Choroid plexus epithelial cell (primary cell): Measurements from ENCODE around the gene ATXN7.
A peak's percentile ranks its signal among the peaks of the same experiment; 100 is the strongest.

Experiments
- DNase-seq: peaks from one replicate; pipeline ENCODE4 v3.0.0-alpha.2; 2010; ENCODE audit warnings: low read depth
- H3K4me3 ChIP-seq: 2 replicates; pipeline ENCODE4 v1.5.1; 2011; ENCODE audit warnings: low read depth, mild to moderate bottlenecking, control low read depth, low read length, moderate library complexity
- CTCF ChIP-seq: conservative IDR thresholded peaks from 2 replicates; pipeline ENCODE4 v1.5.1; 2011; ENCODE audit warnings: low read depth, mild to moderate bottlenecking, control low read depth, inconsistent platforms, low read length, moderate library complexity

The ATXN7 gene

DNA sequence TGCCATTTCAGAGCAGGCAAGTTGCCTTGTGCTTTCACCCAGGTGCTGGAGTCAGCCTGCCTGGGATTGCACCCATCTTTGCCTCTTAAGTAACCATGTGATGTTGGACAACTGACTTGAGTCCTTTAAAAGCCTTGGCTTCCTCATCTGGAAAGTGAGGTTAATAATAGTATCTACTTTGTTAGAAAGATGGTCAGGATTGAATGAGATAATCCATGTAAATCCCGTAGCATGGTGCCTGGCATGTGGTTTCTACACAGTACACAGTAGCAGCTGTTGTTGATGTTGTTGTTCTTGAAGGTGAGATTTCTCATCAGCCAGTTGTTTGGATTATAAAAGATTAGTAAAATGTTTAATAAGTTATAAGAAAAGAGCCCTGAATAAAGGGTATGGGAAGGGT is 110.8 kb downstream of the ATXN7 start:
- H3K4me3 ChIP-seq: no peak overlapping the region
- no peak for DNase-seq
- TF ChIP-seq CTCF: no peak

DNA sequence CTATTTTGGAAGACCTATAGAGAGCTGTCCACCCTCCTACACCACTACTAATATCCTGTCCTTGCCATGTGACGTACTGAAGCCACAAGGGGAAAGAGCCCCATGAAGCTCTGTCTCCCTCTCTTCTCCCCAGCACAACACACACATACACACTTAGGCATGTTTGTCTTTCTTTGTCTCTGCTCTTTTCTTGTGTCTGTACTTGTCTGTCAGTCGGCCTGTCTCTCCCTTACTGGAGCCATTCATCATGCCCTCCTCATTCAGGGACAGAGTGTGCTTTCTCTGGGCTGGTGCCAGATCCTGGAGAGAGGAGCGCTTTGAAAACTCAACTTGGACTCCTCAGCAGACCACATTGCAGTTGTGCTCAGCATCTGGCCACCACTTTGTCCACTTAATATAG is 112.1 kb downstream of the ATXN7 start:
- TF ChIP-seq CTCF: no peak
- DNase-seq: peak; percentile 86
- H3K4me3 ChIP-seq: no peak overlapping the region

DNA sequence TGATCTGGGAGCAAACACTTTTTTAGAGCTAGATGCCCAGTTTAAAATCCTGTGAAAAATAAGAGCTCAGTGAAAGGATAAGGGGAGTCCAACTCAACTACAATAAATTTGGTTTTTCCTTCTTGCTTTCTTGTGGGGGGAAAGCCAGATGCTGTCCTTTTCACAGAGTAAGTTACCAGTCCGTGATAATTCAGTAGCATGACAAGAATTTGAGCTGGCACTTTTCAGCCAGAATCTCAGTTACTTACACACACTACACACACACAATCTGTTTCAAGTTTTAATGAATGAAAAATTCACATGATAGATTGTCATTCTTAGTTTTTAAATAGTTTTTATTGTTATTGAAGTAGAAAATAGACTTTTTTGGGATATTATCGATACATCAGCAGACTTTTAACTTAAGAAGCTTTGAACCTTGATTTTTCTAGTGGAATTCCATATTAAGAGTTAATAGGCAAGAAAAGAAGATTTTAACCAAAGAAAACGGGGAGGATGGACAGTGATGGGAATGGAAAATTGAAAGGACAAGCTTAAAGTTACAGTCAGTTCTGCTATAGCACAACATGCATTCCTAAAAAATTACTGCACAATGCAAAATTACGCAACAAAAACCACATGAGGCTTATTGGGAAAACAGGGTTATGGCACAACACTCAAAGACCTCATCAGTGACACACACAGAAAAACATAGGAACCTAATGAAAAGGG is 112.6 kb downstream of the ATXN7 start:
- no peak overlapping the region for H3K4me3 ChIP-seq
- DNase-seq: peak; percentile 98
- no peak for TF ChIP-seq CTCF

GRCh38 chr3:63976872-63977200 is 113.2 kb downstream of the ATXN7 start:
- no peak overlapping the region for H3K4me3 ChIP-seq
- DNase-seq: no peak
- TF ChIP-seq CTCF: no peak

DNA sequence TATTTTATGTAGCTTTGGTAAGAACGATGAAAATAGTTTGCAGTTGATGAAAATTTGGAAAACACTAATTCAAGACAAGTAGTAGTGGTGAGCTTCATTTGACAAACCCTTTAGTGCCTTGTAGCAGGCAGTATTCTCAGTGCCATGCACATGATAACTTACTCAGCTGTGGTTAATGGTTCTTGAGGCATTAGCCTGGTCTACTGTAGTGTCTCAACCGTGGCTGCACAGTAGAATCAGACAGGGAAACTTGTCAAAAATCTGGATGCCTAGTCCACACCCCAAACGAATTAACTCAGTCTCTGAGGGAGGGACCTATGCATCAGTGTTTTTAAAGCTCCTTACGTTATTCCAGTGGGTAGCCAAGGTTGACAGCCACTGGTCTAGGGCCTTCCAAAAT is 114.2 kb downstream of the ATXN7 start:
- no peak overlapping the region for H3K4me3 ChIP-seq
- no peak for DNase-seq
- no peak for TF ChIP-seq CTCF

DNA sequence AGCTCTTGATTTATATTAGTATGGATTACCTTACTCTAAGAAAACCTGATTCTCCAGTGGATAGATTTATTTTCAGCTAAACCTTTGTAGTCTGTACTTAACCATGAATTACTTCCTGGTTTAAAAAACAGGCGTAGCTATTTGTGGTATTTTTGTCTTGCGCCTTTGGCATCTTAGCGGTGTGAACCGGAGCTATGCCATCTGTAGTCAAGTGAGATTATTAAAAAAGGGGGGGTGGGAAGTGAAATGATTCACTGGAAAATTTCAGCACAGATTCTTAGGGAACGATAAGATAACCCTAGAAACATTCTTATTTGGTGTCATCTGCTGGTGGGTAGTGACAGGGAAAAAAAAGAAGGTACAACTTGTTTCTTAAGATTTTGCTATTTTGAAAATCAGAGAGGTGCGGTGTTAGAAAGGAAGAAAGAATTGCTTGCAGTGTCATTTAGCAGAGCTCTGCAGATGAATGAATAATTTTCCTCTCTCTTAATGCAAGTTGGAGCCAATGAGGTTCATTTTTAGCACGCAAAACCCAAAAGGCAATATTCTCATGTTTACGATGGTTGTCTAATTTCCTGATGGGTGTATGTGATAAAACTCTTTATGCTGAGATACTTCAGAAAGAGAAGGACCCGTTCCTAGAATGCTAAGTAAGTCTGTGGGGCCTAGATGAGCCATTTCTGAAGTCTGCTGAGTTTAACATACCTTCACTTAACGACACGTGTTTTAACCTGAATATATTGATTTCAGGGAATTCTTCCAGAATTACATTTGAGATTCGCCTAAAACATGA is 115.6 kb downstream of the ATXN7 start:
- TF ChIP-seq CTCF: no peak
- DNase-seq: peak; percentile 46
- H3K4me3 ChIP-seq: no peak overlapping the region

- DNase-seq: no peak
- H3K4me3 ChIP-seq: no peak overlapping the region
- no peak for TF ChIP-seq CTCF
Observed at GRCh38 chr3:63980019-63980418, 116.4 kb downstream of the ATXN7 start.
